ENCODE measurements around the gene KIAA0586.

DNA sequence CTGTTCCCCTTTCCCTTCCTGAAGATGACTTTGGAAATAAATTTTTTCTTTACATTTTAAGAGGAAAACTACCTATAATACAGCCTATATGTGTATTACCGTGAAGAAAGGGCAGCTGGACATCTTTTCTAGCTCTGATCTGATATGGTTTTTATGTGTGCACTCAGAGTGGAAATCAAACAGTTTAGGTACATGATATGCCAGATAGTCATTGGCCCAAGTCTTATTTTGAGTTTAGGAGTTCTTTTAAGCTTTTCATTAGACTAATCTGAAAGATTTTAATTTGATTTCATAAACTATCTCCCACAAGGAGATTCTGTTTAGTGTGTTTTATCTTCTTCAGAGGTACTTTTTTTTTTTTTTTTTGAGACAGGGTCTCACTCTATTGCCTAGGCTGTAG is 48.8 kb downstream of the KIAA0586 start:
- no peak for TF ChIP-seq RAD21 (conservative IDR thresholded peaks at IDR 0.05 in 1 of 2, IDR thresholded peaks at IDR 0.05 in 1 of 2)
- TF ChIP-seq, protein P1, sequence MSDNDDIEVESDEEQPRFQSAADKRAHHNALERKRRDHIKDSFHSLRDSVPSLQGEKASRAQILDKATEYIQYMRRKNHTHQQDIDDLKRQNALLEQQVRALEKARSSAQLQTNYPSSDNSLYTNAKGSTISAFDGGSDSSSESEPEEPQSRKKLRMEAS (IDR thresholded peaks at IDR 0.05): no peak
- TF ChIP-seq, protein P2, sequence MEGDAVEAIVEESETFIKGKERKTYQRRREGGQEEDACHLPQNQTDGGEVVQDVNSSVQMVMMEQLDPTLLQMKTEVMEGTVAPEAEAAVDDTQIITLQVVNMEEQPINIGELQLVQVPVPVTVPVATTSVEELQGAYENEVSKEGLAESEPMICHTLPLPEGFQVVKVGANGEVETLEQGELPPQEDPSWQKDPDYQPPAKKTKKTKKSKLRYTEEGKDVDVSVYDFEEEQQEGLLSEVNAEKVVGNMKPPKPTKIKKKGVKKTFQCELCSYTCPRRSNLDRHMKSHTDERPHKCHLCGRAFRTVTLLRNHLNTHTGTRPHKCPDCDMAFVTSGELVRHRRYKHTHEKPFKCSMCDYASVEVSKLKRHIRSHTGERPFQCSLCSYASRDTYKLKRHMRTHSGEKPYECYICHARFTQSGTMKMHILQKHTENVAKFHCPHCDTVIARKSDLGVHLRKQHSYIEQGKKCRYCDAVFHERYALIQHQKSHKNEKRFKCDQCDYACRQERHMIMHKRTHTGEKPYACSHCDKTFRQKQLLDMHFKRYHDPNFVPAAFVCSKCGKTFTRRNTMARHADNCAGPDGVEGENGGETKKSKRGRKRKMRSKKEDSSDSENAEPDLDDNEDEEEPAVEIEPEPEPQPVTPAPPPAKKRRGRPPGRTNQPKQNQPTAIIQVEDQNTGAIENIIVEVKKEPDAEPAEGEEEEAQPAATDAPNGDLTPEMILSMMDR (IDR thresholded peaks at IDR 0.05): no peak

All from A549 (cell line).